GM23338 (cell line): ENCODE data around the gene IGSF9B. TPM values are rescaled to one million over a fixed set of nuclear protein-coding genes. Genes with fewer than 3 reads are reported as not detected.

Experiments
- ATAC-seq: fragments of 200-7000 bp; cut with Tn5 transposase; 3 replicates; pipeline ENCODE4 v1.9.1; 2020
- DNase-seq: peaks from one replicate; pipeline ENCODE4 v3.0.0-alpha.2; 2015; ENCODE audit warnings: low spot score
- H2AFZ ChIP-seq: fragments of 200-600 bp; sonication (generic); 2 replicates; pipeline ENCODE4 v1.8.0; 2016; ENCODE audit warnings: antibody characterized with exemption, mild to moderate bottlenecking, moderate library complexity
- H3F3A ChIP-seq: fragments of 200-600 bp; sonication (generic); replicated peaks from 2 replicates; pipeline ENCODE4 v1.8.0; 2017; ENCODE audit warnings: antibody characterized with exemption, mixed run types, low read depth
- H3K27ac ChIP-seq: fragments of 200-600 bp; sonication (generic); 2 replicates; pipeline ENCODE4 v1.6.1; 2016; ENCODE audit warnings: low read depth
- H3K27me3 ChIP-seq: fragments of 200-600 bp; sonication (generic); 2 replicates; pipeline ENCODE4 v1.8.0; 2016; ENCODE audit warnings: mild to moderate bottlenecking, mixed run types, moderate library complexity; ENCODE audit not compliant: insufficient read depth
- H3K36me3 ChIP-seq: fragments of 200-600 bp; sonication (generic); 2 replicates; pipeline ENCODE4 v1.8.0; 2016; ENCODE audit warnings: mild to moderate bottlenecking; ENCODE audit not compliant: insufficient read depth
- H3K4me1 ChIP-seq: fragments of 200-600 bp; sonication (generic); 2 replicates; pipeline ENCODE4 v1.8.0; 2016; ENCODE audit warnings: mild to moderate bottlenecking, moderate library complexity; ENCODE audit not compliant: insufficient read depth
- H3K4me2 ChIP-seq: fragments of 200-600 bp; sonication (generic); 2 replicates; pipeline ENCODE4 v1.7.1; 2017; ENCODE audit warnings: mixed run types
- H3K4me3 ChIP-seq: fragments of 200-600 bp; sonication (generic); 2 replicates; pipeline ENCODE4 v1.6.1; 2016; ENCODE audit warnings: mixed run types
- H3K79me2 ChIP-seq: fragments of 200-600 bp; sonication (generic); replicated peaks from 2 replicates; pipeline ENCODE4 v1.8.0; 2017; ENCODE audit warnings: mild to moderate bottlenecking; ENCODE audit not compliant: insufficient read depth
- H3K9me2 ChIP-seq: fragments of 200-600 bp; sonication (generic); 2 replicates; pipeline ENCODE4 v1.8.0; 2017; ENCODE audit not compliant: insufficient read depth
- H4K20me1 ChIP-seq: fragments of 200-600 bp; sonication (generic); replicated peaks from 2 replicates; pipeline ENCODE4 v1.8.0; 2017; ENCODE audit warnings: mild to moderate bottlenecking; ENCODE audit not compliant: insufficient read depth
- H3K27ac Mint-ChIP-seq: 2 replicates; pipeline ENCODE4 v1.8.0; 2020; ENCODE audit warnings: inconsistent platforms, mild to moderate bottlenecking, moderate library complexity, mixed read lengths
- H3K27me3 Mint-ChIP-seq: 3 replicates; pipeline ENCODE4 v1.8.0; 2022; ENCODE audit warnings: low read depth, mild to moderate bottlenecking, moderate library complexity, mixed read lengths, inconsistent platforms; ENCODE audit not compliant: insufficient read depth, poor library complexity
- H3K36me3 Mint-ChIP-seq: 3 replicates; pipeline ENCODE4 v1.8.0; 2021; ENCODE audit warnings: low read depth, mild to moderate bottlenecking, inconsistent platforms, moderate library complexity, mixed read lengths
- H3K4me1 Mint-ChIP-seq: 3 replicates; pipeline ENCODE4 v1.8.0; 2020; ENCODE audit warnings: mild to moderate bottlenecking, inconsistent platforms, mixed read lengths
- H3K4me3 Mint-ChIP-seq: 3 replicates; pipeline ENCODE4 v1.8.0; 2021; ENCODE audit warnings: moderate library complexity, mild to moderate bottlenecking, inconsistent platforms, mixed read lengths
- H3K9me3 Mint-ChIP-seq: 3 replicates; pipeline ENCODE4 v1.8.0; 2020; ENCODE audit warnings: moderate library complexity, mild to moderate bottlenecking, inconsistent platforms, mixed read lengths
- CREB1 ChIP-seq: fragments of 250-450 bp; sonication (Bioruptor Pico); IDR thresholded peaks from 2 replicates; pipeline ENCODE4 v1.5.0; 2020; ENCODE audit warnings: low read depth, mild to moderate bottlenecking, moderate library complexity
- ETS1 ChIP-seq: IDR thresholded peaks from 2 replicates; pipeline ENCODE4 v1.6.1; 2016; ENCODE audit warnings: antibody characterized with exemption
- EZH2 ChIP-seq: fragments of 200-600 bp; sonication (generic); IDR thresholded peaks from one replicate; pipeline ENCODE4 v1.8.0; 2017; ENCODE audit warnings: antibody characterized with exemption, mild to moderate bottlenecking, low read depth; ENCODE audit not compliant: unreplicated experiment
- EZH2phosphoT487 ChIP-seq: fragments of 200-600 bp; sonication (generic); IDR thresholded peaks from one replicate; pipeline ENCODE4 v1.8.1; 2018; ENCODE audit warnings: antibody characterized with exemption; ENCODE audit not compliant: unreplicated experiment
- JUNB ChIP-seq: IDR thresholded peaks from one replicate; pipeline ENCODE4 v1.6.1; 2016; ENCODE audit warnings: antibody characterized with exemption; ENCODE audit not compliant: unreplicated experiment
- NANOG ChIP-seq: IDR thresholded peaks from 2 replicates; pipeline ENCODE4 v1.6.1; 2016; ENCODE audit warnings: antibody characterized with exemption, borderline replicate concordance
- POLR2AphosphoS5 ChIP-seq: IDR thresholded peaks from 2 replicates; pipeline ENCODE4 v1.6.1; 2016; ENCODE audit warnings: antibody characterized with exemption, low read depth
- STAT1 ChIP-seq: IDR thresholded peaks from one replicate; pipeline ENCODE4 v1.6.1; 2016; ENCODE audit warnings: antibody characterized with exemption; ENCODE audit not compliant: unreplicated experiment
- ZNF114 ChIP-seq: fragments of 250-450 bp; sonication (Bioruptor Pico); IDR thresholded peaks from 2 replicates; pipeline ENCODE4 v1.5.0; 2020; ENCODE audit warnings: mild to moderate bottlenecking, moderate library complexity
- ZNF331 ChIP-seq: fragments of 250-450 bp; sonication (Bioruptor Pico); IDR thresholded peaks from 2 replicates; pipeline ENCODE4 v1.5.0; 2020; ENCODE audit warnings: low read depth, mild to moderate bottlenecking, moderate library complexity
- polyA plus RNA-seq: library from polyadenylated mRNA; unstranded; fragments of >200 nt; fragmentation: Nextera tagmentation; extraction: Ambion mirVana; gene quantifications from 2 replicates; pipeline ENCODE4 v1.2.1, GENCODE V29; 2016
- total RNA-seq: library from RNA; depleted of rRNA; stranded (reverse); fragments of >200 nt; shearing (Covaris generic); gene quantifications from 2 replicates; pipeline ENCODE4 v1.2.3, GENCODE V29; 2014
- TF ChIP-seq, protein P1 (sequence below): fragments of 250-450 bp; sonication (Bioruptor Pico); IDR thresholded peaks from 2 replicates; pipeline ENCODE4 v1.5.0; 2020; ENCODE audit warnings: mild to moderate bottlenecking, moderate library complexity
- TF ChIP-seq, protein P2 (sequence below): IDR thresholded peaks from one replicate; pipeline ENCODE4 v1.6.1; 2018; ENCODE audit warnings: antibody characterized with exemption; ENCODE audit not compliant: unreplicated experiment
- TF ChIP-seq, protein P3 (sequence below), 2 experiments: fragments of 200-600 bp in 1 of 2; sonication (generic) in 1 of 2; conservative IDR thresholded peaks; 2 replicates each; pipeline versions ENCODE4 v1.5.1 to v1.6.1; 2016 to 2017; ENCODE audit warnings: antibody characterized with exemption in 2 of 2, low read depth in 2 of 2, mild to moderate bottlenecking in 2 of 2, moderate library complexity in 1 of 2

Gene IGSF9B
- total and polyA plus RNA-seq, 2 experiments from 2014 or later: 8.7 to 51.2 TPM

- H3K4me1 ChIP-seq: peaks cover 26% of the 10 kb centered on the region
- TF ChIP-seq, protein P1, sequence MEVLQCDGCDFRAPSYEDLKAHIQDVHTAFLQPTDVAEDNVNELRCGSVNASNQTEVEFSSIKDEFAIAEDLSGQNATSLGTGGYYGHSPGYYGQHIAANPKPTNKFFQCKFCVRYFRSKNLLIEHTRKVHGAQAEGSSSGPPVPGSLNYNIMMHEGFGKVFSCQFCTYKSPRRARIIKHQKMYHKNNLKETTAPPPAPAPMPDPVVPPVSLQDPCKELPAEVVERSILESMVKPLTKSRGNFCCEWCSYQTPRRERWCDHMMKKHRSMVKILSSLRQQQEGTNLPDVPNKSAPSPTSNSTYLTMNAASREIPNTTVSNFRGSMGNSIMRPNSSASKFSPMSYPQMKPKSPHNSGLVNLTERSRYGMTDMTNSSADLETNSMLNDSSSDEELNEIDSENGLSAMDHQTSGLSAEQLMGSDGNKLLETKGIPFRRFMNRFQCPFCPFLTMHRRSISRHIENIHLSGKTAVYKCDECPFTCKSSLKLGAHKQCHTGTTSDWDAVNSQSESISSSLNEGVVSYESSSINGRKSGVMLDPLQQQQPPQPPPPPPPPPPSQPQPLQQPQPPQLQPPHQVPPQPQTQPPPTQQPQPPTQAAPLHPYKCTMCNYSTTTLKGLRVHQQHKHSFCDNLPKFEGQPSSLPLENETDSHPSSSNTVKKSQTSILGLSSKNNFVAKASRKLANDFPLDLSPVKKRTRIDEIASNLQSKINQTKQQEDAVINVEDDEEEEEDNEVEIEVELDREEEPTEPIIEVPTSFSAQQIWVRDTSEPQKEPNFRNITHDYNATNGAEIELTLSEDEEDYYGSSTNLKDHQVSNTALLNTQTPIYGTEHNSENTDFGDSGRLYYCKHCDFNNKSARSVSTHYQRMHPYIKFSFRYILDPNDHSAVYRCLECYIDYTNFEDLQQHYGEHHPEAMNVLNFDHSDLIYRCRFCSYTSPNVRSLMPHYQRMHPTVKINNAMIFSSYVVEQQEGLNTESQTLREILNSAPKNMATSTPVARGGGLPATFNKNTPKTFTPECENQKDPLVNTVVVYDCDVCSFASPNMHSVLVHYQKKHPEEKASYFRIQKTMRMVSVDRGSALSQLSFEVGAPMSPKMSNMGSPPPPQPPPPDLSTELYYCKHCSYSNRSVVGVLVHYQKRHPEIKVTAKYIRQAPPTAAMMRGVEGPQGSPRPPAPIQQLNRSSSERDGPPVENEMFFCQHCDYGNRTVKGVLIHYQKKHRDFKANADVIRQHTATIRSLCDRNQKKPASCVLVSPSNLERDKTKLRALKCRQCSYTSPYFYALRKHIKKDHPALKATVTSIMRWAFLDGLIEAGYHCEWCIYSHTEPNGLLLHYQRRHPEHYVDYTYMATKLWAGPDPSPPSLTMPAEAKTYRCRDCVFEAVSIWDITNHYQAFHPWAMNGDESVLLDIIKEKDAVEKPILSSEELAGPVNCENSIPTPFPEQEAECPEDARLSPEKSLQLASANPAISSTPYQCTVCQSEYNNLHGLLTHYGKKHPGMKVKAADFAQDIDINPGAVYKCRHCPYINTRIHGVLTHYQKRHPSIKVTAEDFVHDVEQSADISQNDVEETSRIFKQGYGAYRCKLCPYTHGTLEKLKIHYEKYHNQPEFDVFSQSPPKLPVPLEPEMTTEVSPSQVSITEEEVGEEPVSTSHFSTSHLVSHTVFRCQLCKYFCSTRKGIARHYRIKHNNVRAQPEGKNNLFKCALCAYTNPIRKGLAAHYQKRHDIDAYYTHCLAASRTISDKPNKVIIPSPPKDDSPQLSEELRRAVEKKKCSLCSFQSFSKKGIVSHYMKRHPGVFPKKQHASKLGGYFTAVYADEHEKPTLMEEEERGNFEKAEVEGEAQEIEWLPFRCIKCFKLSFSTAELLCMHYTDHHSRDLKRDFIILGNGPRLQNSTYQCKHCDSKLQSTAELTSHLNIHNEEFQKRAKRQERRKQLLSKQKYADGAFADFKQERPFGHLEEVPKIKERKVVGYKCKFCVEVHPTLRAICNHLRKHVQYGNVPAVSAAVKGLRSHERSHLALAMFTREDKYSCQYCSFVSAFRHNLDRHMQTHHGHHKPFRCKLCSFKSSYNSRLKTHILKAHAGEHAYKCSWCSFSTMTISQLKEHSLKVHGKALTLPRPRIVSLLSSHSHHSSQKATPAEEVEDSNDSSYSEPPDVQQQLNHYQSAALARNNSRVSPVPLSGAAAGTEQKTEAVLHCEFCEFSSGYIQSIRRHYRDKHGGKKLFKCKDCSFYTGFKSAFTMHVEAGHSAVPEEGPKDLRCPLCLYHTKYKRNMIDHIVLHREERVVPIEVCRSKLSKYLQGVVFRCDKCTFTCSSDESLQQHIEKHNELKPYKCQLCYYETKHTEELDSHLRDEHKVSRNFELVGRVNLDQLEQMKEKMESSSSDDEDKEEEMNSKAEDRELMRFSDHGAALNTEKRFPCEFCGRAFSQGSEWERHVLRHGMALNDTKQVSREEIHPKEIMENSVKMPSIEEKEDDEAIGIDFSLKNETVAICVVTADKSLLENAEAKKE (CRISPR knock-in tag): no peak
- TF ChIP-seq ETS1 (no peak), ZNF331 (CRISPR knock-in tag) (no peak), STAT1 (no peak), EZH2phosphoT487 (no peak), POLR2AphosphoS5 (no peak), NANOG (no peak), CREB1 (CRISPR knock-in tag) (no peak), EZH2 (no peak), JUNB (no peak), ZNF114 (CRISPR knock-in tag) (no peak)
- TF ChIP-seq, protein P2, sequence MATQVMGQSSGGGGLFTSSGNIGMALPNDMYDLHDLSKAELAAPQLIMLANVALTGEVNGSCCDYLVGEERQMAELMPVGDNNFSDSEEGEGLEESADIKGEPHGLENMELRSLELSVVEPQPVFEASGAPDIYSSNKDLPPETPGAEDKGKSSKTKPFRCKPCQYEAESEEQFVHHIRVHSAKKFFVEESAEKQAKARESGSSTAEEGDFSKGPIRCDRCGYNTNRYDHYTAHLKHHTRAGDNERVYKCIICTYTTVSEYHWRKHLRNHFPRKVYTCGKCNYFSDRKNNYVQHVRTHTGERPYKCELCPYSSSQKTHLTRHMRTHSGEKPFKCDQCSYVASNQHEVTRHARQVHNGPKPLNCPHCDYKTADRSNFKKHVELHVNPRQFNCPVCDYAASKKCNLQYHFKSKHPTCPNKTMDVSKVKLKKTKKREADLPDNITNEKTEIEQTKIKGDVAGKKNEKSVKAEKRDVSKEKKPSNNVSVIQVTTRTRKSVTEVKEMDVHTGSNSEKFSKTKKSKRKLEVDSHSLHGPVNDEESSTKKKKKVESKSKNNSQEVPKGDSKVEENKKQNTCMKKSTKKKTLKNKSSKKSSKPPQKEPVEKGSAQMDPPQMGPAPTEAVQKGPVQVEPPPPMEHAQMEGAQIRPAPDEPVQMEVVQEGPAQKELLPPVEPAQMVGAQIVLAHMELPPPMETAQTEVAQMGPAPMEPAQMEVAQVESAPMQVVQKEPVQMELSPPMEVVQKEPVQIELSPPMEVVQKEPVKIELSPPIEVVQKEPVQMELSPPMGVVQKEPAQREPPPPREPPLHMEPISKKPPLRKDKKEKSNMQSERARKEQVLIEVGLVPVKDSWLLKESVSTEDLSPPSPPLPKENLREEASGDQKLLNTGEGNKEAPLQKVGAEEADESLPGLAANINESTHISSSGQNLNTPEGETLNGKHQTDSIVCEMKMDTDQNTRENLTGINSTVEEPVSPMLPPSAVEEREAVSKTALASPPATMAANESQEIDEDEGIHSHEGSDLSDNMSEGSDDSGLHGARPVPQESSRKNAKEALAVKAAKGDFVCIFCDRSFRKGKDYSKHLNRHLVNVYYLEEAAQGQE: no peak
- TF ChIP-seq, protein P3, sequence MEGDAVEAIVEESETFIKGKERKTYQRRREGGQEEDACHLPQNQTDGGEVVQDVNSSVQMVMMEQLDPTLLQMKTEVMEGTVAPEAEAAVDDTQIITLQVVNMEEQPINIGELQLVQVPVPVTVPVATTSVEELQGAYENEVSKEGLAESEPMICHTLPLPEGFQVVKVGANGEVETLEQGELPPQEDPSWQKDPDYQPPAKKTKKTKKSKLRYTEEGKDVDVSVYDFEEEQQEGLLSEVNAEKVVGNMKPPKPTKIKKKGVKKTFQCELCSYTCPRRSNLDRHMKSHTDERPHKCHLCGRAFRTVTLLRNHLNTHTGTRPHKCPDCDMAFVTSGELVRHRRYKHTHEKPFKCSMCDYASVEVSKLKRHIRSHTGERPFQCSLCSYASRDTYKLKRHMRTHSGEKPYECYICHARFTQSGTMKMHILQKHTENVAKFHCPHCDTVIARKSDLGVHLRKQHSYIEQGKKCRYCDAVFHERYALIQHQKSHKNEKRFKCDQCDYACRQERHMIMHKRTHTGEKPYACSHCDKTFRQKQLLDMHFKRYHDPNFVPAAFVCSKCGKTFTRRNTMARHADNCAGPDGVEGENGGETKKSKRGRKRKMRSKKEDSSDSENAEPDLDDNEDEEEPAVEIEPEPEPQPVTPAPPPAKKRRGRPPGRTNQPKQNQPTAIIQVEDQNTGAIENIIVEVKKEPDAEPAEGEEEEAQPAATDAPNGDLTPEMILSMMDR (conservative IDR thresholded peaks at IDR 0.05; ENCODE audit: low read depth in 2 of 2): no peak
- H3K79me2 ChIP-seq: no peaks in the 10 kb centered on the region
- Mint-ChIP-seq H3K27ac (no peak overlapping the region), H3K9me3 (no peaks in the 10 kb centered on the region), H3K36me3 (0 out of 3 replicates have a peak, but pooled peaks cover 2% of the 10 kb centered on the region), H3K4me1 (peaks cover 25% of the 10 kb centered on the region), H3K4me3 (no peak overlapping the region), H3K27me3 (peaks cover 5% of the 10 kb centered on the region)
- no peaks in the 10 kb centered on the region for H3K27me3 ChIP-seq
- DNase-seq (no peak), ATAC-seq (no peak)
- no peak overlapping the region for H3K4me3 ChIP-seq
- H3F3A ChIP-seq: peaks cover 11% of the 10 kb centered on the region; the same call in 1 of the 2 replicates
- H2AFZ ChIP-seq: no peak overlapping the region
- no peak overlapping the region for H3K27ac ChIP-seq
- 0 out of 2 replicates have a peak, but pooled peaks cover 3% of the 10 kb centered on the region for H3K9me2 ChIP-seq
- H3K36me3 ChIP-seq: no peaks in the 10 kb centered on the region
- H4K20me1 ChIP-seq: no peaks in the 10 kb centered on the region; the same call in 1 of the 2 replicates
- H3K4me2 ChIP-seq: no peak overlapping the region
Observed at GRCh38 chr11:133892584-133893380, 64.0 kb downstream of the IGSF9B start.
